GM21390 (cell line): ENCODE data around the gene ARHGEF4.
"Not testable (repeated sequence)": the region's sequence is repeated elsewhere in the genome, so short reads cannot be mapped to it uniquely, and the experiment has no call there.

ENCODE experiments used
- ATAC-seq: cut with Tn5 transposase; IDR thresholded peaks from one replicate; pipeline ENCODE4 v1.9.1; 2021; ENCODE audit not compliant: unreplicated experiment

ARHGEF4 gene

DNA sequence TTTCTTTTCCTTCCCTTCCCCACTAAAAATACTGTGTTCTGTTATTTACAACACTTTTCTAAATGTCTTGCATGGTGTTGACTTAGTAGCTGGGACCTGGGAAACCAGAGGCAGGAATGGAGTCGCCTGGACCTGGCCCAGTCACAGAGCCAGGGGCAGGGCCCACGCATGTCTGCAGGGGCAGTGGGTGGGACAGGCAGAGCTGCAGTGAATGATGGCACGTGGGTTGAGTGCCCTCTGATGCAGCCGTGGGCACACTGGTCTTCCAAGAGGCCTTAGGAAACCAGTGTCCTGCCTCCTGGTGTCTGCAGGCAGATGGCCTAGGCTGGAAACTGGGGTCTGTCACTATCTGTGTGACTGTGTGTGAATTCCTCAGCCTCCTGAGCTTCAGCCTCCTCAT, 46.8 kb downstream of the ARHGEF4 start:
- ATAC-seq = no peak

DNA sequence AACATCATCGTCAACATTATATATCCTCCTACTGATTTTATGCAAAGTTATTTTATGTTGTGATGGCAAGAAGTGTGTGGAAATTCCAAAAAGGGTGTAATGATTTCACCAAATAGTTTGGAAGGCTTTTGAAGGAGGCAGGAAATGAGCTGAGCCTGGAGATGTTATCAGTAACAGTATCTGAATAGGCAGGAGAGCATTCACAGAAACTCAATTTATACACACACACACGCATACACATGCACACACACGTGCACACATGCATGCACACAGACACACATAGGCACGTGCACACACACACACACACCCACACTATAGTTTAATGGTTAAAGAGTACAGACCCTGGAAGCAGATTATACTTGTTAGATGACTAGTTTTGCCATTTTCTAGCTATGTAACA, 47.3 kb downstream of the ARHGEF4 start:
- ATAC-seq = no peak

DNA sequence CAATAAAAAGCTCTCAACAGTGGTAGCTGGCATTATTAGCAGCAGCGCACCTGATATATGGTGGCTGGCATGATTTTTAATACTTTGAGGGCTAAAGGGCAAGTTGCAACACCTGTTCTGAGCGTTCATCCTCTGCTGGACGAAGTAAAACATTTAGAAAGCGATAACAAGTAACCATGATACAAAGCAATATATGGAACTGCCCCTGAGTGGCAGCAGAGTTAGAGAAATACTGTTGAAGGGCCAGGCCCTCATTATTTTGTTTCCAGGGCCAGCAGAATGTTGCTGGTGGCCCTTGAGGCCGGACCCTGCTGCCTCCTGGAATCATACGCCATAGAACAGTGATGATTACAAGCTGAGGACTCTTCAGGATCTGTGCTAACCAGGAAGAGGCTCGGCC, 47.8 kb downstream of the ARHGEF4 start:
- ATAC-seq = no peak

DNA sequence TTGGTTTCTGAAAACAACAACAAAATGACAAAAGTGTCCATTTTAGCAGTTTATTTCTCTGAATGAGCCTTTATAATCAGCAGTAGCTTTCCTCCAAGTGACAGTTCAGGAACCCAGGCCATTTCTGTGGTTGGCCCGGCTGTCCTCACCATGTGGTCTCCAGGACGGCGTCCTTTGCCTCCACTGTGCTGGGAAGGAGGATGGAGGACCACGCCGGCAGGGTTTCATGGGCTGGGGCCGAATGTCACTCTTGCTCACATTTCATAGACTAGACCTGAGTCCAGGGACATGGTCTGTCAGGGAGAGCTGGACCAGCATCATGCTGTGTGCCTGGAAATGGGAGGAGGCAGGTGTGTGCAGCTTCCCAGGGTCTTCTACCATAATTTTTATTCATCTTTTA, 50.9 kb downstream of the ARHGEF4 start:
- ATAC-seq = no peak

DNA sequence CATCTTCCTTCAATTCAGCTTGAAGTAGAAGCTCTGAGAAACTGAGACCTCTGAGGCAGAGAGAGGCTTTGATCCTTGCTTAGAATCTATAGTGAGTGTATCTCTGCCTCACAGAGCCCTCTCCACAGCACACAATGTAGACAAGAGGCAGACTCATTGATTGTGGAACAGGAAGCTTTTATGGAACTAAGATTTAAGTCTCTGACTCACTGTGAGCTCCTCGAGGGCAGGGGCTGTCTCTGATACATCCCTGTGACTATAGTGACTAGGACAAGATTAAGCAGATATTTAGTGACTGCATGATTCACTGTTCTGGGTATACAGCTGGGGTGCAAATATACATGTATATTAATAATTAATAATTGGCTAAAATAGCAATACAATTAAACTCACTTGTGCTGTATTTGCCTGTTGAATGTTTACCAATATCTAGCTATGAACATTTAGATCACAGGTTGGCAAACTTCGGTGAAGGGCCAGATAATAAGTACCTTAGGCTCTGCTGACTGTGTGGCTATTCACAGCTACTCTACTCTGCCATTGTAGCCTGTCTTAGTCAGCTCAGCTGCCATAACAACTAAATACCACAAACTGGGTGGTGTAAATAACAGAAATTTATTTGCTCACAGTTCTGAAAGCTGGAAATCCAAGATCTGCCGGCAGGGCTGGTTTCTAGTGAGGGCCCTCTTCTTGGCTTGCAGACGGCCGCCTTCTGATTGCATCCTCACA, 54.4 kb downstream of the ARHGEF4 start:
- no peak for ATAC-seq

DNA sequence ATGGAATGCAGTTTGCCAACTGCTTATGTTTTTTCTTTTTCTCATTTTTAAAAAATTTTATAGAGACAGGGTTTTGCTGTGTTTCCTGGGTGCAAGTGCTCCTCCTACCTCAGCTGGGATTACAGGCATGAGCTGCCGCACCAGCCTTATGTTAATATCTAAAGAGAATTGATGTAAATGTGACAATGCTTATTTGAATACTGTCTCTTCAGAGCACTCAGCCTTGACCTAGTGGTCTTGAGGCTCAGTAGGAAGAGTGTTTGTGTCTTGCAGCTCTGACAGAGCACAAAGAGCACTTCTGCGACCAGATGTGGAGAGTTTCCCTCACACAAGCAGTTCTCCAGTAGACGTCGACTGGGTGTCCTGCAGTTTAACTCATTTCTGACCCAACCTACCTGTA, 55.3 kb downstream of the ARHGEF4 start:
- no peak for ATAC-seq

DNA sequence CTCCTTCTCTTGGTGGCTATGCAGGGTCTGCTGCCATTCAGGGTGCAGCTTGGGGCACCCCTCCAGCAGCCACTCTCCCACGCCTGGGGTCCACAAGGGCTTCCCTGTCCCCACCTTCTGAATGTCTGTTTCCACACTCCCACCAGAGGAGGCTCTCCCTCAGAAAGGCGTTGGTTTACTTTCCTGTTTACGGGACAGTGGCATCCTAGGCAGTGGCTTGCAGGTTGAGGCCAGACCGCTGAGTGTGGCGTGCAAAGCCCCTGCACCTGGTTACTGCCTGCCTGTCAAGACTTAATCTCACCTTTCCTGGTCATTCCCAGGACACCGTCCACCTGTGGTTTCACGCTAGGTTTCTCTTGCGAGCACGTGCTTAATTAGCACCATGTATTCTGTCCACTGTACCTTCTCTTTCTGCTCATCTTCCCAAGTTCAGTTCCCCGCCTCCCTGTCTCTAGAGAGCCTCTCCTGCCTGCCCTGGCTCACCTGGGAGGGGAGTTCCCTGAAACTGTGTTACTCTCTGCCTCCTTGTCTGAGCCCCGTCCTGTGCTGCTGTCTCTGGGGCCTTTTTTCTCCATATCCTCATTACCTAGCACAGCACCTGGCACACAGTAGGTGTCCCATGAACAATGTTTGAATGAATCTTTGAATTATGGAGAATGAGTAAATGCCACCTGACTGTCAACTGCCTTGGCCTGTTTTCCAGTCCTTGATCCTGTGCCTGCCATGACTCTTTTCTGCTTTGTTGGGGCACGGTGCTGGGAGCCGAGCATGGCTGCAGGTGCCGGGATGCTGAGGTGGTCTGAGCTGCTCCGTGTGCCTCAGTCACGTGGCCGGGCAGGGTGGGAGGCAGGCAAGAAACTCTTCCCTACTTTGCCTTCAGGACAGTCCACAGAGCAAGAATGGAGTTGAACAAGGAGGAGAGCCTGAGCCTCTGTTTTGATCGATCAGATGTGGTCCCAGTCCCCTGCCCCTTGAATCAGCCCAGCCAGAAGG, 56.4 kb downstream of the ARHGEF4 start:
- ATAC-seq = no peak

DNA sequence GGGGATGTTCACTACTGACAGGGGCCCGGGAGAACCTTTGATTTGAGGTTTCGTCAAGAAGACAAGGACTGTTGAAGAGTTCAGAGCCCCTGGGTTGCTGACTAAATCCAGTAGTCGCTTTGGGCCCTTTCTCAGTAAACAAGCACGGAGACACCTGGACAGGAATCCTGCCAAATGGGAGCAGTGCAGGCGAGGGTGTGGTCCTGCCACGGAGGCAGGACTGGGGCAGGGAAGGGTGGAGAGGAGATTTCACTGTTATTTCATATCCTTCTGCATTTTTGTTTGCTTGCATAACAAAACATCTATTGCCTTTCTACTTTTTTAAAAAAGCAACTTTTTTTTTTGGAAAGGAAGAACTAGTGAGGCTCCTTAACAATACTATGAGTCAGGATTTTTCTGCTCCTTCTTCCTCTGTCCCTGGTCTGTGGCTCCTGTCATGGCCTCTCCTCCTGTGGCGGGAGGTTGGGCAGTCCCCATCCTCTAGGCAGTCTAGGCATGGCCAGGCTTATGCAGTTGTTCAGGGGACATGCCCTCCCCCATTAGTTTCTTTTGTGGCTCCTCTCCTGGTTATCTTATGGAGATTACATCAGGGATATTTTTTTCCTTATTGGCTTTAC, 57.7 kb downstream of the ARHGEF4 start:
- ATAC-seq = no peak

DNA sequence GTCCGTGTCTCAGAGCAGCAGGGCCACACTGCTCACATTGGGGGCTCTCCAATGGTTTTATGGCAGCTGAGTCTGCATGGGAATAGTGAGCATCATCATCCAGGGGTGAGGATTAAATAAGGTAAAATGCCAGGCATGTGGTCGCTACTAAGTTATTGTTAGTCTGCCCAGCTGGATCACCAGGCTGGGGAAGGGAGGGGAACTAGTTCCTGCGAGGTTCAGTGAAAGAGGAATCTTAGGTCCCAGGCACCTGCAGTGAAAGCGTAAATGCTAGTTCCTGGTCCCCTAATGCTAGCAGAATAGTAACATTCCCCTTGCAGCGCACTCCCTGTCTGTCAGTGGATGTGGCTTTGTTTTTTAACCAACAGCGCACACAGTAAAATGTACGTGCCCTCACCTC, 60.1 kb downstream of the ARHGEF4 start:
- ATAC-seq = no peak

DNA sequence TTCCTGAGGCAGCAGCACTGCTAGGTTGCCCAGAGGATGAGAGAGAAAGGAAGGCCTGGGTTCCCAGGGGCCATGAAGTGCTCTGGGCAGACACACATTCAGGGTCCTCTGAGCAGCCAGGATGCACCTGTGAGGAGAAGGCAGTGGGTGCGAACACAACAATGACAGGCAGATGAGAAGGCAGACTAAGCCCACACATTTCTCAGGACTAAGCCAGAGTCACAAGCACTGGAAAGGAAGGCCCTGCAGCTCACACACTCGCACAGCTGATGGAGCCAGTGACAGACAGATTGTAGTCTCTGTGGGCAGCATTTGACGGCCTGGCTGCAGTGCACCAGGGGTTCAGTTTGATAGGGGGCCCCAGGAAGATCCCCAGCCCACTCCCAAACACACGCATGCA, 61.8 kb downstream of the ARHGEF4 start:
- ATAC-seq = no peak

DNA sequence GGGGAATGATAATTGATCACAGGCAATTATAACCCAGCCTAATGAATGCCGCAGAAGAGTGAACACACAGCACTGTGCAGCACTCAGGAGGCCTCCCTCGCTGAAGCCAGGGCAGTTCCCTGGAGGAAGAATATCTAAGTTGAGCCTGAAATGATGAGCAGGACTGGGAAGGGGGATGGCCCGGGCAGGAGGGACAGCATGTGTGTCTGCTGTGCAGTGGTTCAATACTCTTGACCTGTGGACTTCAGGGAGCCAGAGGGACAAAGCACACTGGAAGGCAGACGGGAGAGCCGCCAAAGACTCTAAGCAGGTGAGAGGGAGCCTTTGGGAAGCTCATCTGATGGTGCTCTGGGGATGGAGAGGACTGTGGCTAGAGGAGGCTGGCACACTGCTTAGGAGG, 62.6 kb downstream of the ARHGEF4 start:
- ATAC-seq = no peak

DNA sequence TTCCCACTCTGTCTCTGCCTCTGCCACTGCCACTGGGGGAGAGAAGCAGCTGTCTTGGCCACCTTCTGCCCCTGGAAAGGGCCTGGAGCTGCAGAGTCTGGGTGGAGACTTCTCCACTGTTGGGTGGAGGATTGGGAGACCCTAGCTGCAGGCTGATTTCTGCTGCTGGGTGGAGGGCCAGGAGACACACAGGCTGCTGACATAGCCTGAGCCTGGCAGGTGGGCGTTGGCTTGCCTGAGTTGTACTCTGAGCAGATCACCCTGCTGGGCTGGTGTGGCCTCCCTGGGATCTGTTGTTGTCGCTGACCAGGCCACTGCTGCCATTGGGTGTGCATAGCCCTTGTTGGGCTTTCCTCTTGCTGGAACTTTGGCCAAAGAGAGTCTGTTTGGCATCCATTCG, 64.3 kb downstream of the ARHGEF4 start:
- no peak for ATAC-seq

DNA sequence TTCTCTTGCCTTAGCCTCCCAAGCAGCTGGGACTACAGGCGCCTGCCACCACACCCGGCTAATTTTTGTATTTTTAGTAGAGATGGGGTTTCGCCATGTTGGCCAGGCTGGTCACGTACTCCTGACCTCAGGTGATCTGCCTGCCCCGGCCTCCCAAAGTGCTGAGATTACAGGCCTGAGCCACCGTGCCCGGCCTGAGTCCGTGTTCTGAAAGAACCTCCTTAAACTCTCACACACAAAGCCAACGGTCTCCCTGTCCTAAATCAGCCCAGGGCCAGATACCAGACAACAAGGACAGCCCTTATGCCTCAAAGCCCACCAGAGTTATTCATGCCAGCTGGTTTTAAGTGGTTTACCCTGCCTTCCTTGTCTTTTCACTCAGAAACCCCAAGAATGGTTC, 64.9 kb downstream of the ARHGEF4 start:
- not testable (repeated sequence) for ATAC-seq

DNA sequence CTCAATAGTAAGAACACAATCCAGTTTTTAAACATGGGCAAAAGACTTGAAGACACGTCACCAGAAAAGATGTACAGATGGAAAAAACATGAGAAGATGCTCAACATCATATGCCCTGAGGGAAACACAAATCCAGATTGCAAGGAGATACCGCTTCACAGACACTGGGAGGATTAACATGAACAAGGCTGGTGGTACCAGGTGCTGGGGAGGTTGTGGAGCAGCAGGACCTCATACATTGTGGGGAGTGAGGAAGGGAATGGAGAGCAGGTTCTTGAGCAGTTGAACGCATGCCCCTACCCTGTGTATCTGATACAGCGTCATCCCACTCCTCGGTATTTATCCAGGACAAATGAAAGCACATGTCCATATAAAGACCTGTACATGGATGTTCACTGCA, 72.1 kb downstream of the ARHGEF4 start:
- no peak for ATAC-seq

DNA sequence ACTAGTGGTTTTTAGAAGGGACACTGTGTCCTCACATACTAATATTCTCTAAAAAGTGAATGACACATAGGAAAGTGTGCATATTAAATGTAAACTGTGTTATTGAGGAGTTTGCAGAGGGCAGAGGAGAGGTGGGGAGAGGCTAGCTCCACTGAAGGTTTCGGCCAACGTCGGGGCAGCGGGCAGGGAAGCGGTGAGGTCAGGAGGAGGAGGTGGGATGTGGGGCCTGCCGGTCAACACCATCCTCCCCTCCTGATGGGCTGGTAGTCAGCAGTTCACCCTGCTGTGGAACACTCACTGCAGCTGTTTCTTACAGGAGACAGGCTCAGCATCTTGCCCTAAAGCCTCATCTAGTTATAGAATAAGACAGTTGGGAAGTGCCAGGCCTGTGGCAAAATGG, 74.2 kb downstream of the ARHGEF4 start:
- ATAC-seq = no peak

DNA sequence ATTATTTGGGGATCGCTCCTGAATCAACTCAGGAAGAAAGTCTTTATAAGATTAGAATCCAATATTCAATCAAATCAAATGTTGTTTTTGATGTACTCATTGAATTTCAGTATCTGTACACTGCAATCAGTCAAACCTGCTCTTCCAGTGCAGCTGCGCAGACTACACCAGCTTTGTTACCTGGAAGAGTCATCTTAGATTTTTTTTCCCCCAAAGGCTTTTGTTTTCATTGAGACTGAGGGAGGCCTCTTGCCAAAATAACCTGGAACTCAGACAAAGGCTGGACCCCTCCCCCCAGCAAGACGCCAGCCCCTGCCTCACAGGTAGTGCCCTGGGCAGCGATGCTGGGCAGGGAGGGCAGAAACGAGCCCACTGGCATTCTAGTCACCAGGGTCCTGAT, 74.8 kb downstream of the ARHGEF4 start:
- ATAC-seq = no peak

DNA sequence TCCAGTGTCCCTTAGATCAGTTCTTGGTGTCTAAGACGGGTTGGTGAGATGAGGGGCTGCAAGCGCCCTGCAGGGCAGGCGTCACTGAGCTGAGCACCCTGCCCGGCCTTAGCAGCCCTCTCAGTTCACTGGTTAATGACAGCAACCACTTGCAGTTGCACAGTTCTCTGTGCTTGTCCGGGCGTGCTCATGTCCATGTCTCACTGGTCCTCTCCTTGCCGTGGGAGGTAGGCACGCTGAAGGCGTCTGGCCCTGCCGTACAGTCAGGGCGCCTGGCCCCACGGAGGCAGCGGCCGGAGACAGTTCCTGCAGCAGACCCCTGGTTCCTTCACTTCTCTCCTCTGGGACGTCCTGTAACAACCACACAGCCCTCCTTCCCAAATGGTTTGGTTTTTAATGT, 75.3 kb downstream of the ARHGEF4 start:
- no peak for ATAC-seq

DNA sequence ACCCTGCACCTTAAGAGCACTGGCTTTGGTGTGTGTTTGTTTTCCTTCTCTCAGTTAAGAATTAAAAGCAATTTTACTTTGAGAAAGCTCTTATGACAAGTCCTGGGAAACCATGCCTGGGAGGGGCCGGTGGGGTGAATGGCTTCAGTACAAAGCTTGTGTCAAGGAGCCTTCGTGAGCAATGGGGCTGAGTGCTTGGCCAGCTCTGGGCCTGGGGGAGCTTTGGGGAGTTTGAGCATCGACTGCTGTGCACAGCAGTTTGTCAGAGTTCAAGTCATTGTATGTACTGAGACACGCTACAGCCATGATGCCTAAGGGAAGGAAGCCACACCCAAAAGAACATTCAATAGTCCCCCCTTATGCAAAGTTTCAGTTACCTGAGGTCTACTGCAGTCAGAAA, 75.8 kb downstream of the ARHGEF4 start:
- ATAC-seq = no peak

DNA sequence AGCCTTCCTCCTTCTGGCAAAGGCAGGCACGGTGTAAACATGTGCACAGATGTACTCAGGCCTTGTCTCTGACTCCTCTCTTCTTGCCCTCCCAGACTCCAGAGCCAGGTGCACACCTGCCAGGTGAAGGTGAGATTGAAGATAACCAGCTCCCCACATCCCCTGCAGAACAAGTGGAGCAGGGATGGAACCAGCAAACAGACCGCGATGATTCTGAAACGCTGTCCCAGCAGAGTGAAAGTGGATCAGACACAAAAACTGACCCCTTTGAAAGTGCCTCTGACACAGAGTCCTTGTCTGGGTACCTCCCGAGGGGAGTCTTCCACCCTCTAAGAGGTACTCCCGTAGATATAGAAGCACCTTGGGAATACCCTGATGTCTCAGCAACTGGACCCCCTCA, 77.2 kb downstream of the ARHGEF4 start:
- no peak for ATAC-seq

DNA sequence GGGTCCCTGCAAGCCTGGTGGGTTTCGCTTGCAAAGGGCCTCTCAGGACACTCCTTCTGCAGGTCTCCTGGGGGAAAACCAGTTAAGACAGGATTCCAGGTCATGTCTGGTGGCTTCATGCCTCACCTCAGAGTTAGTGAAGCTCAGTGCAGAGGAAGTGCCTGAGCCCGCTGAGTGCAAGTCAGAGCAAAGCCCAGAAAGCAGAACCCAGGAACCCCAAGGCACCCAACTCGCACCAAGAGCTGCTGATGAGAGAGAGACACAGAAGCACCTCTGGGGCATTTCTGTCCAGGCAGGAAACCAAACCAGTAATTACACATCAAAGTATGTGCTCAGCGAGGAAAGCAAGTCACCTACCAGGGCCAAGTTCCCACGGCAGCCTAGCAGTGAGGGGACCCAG, 78.4 kb downstream of the ARHGEF4 start:
- no peak for ATAC-seq

DNA sequence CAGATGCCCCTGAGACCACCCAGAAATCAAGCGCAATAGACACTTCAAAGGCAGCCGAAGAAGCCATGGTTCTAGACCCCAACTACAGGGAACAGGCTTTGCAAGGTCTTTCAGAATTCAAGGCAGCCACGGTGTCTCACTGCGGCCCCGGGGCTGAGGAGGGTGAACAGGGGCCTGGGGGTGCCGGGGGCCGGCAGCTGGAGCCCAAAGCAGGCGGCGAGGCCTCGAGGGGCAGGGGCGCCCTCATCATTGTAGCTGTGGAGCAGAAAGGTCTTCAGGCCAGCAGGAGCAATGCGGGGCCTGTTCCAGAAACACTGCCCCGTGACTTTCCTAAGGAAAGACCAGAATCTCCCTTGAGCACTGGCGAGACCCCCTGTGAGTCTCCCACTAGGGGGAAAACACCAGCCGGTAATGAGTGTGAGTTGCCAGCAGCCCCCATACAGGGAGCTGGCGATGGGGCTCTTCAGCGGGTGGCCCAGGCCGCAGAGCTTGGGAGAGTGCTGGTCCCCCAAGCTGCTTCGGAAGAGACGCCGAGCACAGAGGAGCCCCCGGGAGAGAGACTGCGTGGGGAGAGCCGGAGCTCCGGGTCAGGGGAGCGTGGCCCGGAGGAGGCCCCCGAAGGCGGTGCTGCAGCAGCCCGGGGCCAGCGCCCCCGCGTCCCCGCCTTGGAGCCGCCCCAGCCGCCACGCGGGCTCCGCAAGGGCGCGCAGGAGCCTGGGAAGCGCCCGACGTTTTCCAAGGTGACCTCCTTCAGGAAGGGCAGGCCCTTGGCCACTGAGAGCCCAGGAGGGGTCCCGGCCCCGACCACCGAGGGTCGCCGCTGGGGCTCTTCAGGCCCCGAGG, 79.1 kb downstream of the ARHGEF4 start:
- ATAC-seq = no peak
